HepG2 (cell line): Measurements from ENCODE around the gene HES1. TPM values are rescaled to one million over a fixed set of nuclear protein-coding genes. Genes with fewer than 3 reads are reported as not detected.

Source experiments
- ARNTL ChIP-seq: sonication (generic); formaldehyde crosslinking; IDR thresholded peaks from 2 replicates; pipeline ENCODE4 v1.4.0; 2020; ENCODE audit warnings: mild to moderate bottlenecking, missing genetic modification reagents
- ATF1 ChIP-seq: IDR thresholded peaks from 2 replicates; pipeline ENCODE4 v1.6.1; 2016; ENCODE audit warnings: mild to moderate bottlenecking, control low read depth
- CBX5 ChIP-seq: sonication (generic); formaldehyde crosslinking; IDR thresholded peaks from 2 replicates; pipeline ENCODE4 v1.4.0; 2020; ENCODE audit warnings: missing genetic modification reagents, borderline replicate concordance
- CHD4 ChIP-seq: fragments of 200-600 bp; sonication (generic); IDR thresholded peaks from 2 replicates; pipeline ENCODE4 v1.7.0; 2017; ENCODE audit warnings: mild to moderate bottlenecking, low read length, borderline replicate concordance
- CREB1 ChIP-seq, 2 experiments: fragments of 450-650 bp in 1 of 2; IDR thresholded peaks; 2 replicates each; pipeline ENCODE4 v1.6.1; 2016 to 2017; ENCODE audit warnings: control low read depth in 1 of 2, mild to moderate bottlenecking in 1 of 2, missing compliant biosample characterization in 1 of 2, missing genetic modification characterization in 1 of 2
- FOXK1 ChIP-seq: sonication (generic); formaldehyde crosslinking; IDR thresholded peaks from 2 replicates; pipeline ENCODE4 v1.4.0; 2020; ENCODE audit warnings: low read depth, missing genetic modification reagents, borderline replicate concordance
- FOXM1 ChIP-seq: sonication (generic); formaldehyde crosslinking; IDR thresholded peaks from 2 replicates; pipeline ENCODE4 v1.5.0; 2020; ENCODE audit warnings: missing genetic modification reagents
- GATAD2A ChIP-seq: IDR thresholded peaks from 2 replicates; pipeline ENCODE4 v1.6.1; 2016
- KDM2A ChIP-seq: sonication (generic); formaldehyde crosslinking; IDR thresholded peaks from 2 replicates; pipeline ENCODE4 v1.4.0; 2020; ENCODE audit warnings: low read depth, missing genetic modification reagents, borderline replicate concordance
- NFE2L1 ChIP-seq: sonication (generic); formaldehyde crosslinking; IDR thresholded peaks from 2 replicates; pipeline ENCODE4 v1.4.0; 2020; ENCODE audit warnings: missing genetic modification reagents, mild to moderate bottlenecking, borderline replicate concordance
- PHF21A ChIP-seq: sonication (generic); formaldehyde crosslinking; IDR thresholded peaks from 2 replicates; pipeline ENCODE4 v1.5.0; 2020; ENCODE audit warnings: mild to moderate bottlenecking, missing genetic modification reagents
- SP5 ChIP-seq: IDR thresholded peaks from 2 replicates; pipeline ENCODE4 v1.6.1; 2016; ENCODE audit warnings: low read depth, borderline replicate concordance
- TMF1 ChIP-seq: sonication (generic); formaldehyde crosslinking; IDR thresholded peaks from 2 replicates; pipeline ENCODE4 v1.8.1; 2022; ENCODE audit warnings: low read depth, missing genetic modification reagents
- ZNF552 ChIP-seq: sonication (generic); formaldehyde crosslinking; IDR thresholded peaks from 2 replicates; pipeline ENCODE4 v1.9.0; 2022; ENCODE audit warnings: missing genetic modification reagents, mild to moderate bottlenecking, borderline replicate concordance
- ZNF652 ChIP-seq: IDR thresholded peaks from 2 replicates; pipeline ENCODE4 v1.6.1; 2016; ENCODE audit warnings: low read depth, borderline replicate concordance
- ZNF660 ChIP-seq: sonication (generic); formaldehyde crosslinking; IDR thresholded peaks from 2 replicates; pipeline ENCODE4 v1.5.1; 2020; ENCODE audit warnings: mild to moderate bottlenecking, low read depth, missing genetic modification reagents, borderline replicate concordance
- ZNF816 ChIP-seq: sonication (generic); formaldehyde crosslinking; IDR thresholded peaks from 2 replicates; pipeline ENCODE4 v1.8.0; 2022; ENCODE audit warnings: missing genetic modification reagents, mild to moderate bottlenecking, borderline replicate concordance
- polyA plus RNA-seq, 8 experiments: library from polyadenylated mRNA; depleted of rRNA in 3 of 8; stranded (reverse) in 7 of 8; unstranded in 1 of 8; fragments of >200 nt; fragmentation: Illumina TruSeq in 4 of 8; extraction: Trizol in 4 of 8; gene quantifications; 2 replicates each; pipeline versions ENCODE4 v1.2.1 to v1.2.3, GENCODE V29; 2011 to 2016; ENCODE audit warnings: low read depth in 4 of 8, missing spikeins in 1 of 8, mixed read lengths in 1 of 8; ENCODE audit not compliant: insufficient read depth in 1 of 8
- total RNA-seq, 5 experiments: library from RNA; depleted of rRNA; stranded (reverse); fragments of >200 nt; fragmentation: Illumina TruSeq; extraction: Trizol; gene quantifications; 2 replicates each; pipeline ENCODE4 v1.2.3, GENCODE V29; 2016; ENCODE audit warnings: low read depth in 1 of 5
- TF ChIP-seq, protein P1 (sequence below): sonication (generic); formaldehyde crosslinking; conservative IDR thresholded peaks from 2 replicates; pipeline ENCODE4 v1.8.0; 2022; ENCODE audit warnings: mild to moderate bottlenecking, moderate library complexity, missing genetic modification reagents
- TF ChIP-seq, protein P2 (sequence below): IDR thresholded peaks from 2 replicates; pipeline ENCODE4 v1.6.1; 2016; ENCODE audit warnings: control low read depth
- TF ChIP-seq, protein P3 (sequence below): sonication (generic); formaldehyde crosslinking; IDR thresholded peaks from 2 replicates; pipeline ENCODE4 v1.8.1; 2023; ENCODE audit warnings: mild to moderate bottlenecking, moderate library complexity, missing genetic modification reagents
- TF ChIP-seq, protein P4 (sequence below): IDR thresholded peaks from 2 replicates; pipeline ENCODE4 v1.6.1; 2016; ENCODE audit warnings: missing compliant biosample characterization, missing genetic modification reagents, borderline replicate concordance
- TF ChIP-seq, protein P5 (sequence below): sonication (generic); formaldehyde crosslinking; IDR thresholded peaks from 2 replicates; pipeline ENCODE4 v1.4.0; 2020; ENCODE audit warnings: mild to moderate bottlenecking, low read depth, missing genetic modification reagents

The HES1 gene
- total and polyA plus RNA-seq, 2 of the 13 experiments (the other 11 are each of a cell fraction or from before 2014, with no cell fraction given) = 15.4 to 19.8 TPM

DNA sequence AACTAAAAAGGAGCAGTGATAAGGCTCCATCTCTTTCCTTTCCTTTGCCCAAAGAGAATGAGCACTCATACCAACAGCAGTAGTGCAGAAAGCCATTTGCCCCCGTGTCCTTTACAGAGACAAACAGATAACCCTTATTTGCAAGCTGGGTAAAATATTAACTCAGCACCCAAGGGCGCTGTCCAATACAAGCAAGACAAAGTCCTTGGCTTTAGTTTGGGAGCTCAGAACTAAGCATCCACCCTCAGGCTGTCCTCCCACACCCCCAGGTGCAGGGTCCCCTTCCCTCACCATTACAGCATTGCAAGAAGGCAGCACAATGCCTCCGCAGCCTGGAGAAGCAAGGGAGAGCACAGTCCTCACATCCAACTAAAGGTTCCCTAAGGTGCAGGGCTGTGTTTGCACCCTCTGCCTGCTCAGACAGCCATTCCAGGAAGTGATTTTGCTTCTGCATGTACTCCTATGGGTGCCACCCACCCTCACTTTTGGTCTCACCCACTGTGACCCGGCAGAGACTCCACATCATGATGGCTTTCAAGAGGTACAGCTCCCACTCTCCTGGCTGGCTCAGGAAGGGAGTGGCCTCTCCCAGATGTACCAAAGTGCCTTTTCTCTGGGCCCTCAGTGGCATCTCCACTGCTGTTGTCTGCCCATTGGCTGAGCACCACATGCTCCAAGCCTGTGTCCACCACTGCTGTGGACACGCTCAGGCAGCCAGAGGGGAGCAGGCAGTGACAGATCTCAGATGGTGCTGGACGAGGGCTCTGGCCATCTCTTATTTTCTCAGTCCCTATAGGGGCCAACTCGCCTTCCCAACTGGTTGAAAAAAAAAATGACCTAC, 34.1 kb upstream of the HES1 start (continued):
- TF ChIP-seq, protein P1, sequence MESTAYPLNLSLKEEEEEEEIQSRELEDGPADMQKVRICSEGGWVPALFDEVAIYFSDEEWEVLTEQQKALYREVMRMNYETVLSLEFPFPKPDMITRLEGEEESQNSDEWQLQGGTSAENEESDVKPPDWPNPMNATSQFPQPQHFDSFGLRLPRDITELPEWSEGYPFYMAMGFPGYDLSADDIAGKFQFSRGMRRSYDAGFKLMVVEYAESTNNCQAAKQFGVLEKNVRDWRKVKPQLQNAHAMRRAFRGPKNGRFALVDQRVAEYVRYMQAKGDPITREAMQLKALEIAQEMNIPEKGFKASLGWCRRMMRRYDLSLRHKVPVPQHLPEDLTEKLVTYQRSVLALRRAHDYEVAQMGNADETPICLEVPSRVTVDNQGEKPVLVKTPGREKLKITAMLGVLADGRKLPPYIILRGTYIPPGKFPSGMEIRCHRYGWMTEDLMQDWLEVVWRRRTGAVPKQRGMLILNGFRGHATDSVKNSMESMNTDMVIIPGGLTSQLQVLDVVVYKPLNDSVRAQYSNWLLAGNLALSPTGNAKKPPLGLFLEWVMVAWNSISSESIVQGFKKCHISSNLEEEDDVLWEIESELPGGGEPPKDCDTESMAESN (CRISPR knock-in tag) = peak; percentile 83
- TF ChIP-seq ATF1 (CRISPR knock-in tag) (no peak), SP5 (CRISPR knock-in tag) (no peak), ZNF816 (CRISPR knock-in tag) (no peak), ZNF660 (CRISPR knock-in tag) (no peak), CBX5 (CRISPR knock-in tag) (no peak; the same call in 1 of the 2 replicates), PHF21A (CRISPR knock-in tag) (peak; percentile 71; the same call in 1 of the 2 replicates), CREB1 (IDR thresholded peaks at IDR 0.05) (no peak), CREB1 (CRISPR knock-in tag; IDR thresholded peaks at IDR 0.05) (no peak), FOXM1 (CRISPR knock-in tag) (no peak), GATAD2A (CRISPR knock-in tag) (peak; percentile 71; the same call in 1 of the 2 replicates), ZNF652 (CRISPR knock-in tag) (no peak; the same call in 1 of the 2 replicates), ARNTL (CRISPR knock-in tag) (peak; percentile 80), TMF1 (CRISPR knock-in tag) (no peak), CHD4 (no peak), ZNF552 (CRISPR knock-in tag) (no peak), FOXK1 (CRISPR knock-in tag) (peak; percentile 22; the same call in 1 of the 2 replicates), KDM2A (CRISPR knock-in tag) (no peak), NFE2L1 (CRISPR knock-in tag) (no peak)
- TF ChIP-seq, protein P2, sequence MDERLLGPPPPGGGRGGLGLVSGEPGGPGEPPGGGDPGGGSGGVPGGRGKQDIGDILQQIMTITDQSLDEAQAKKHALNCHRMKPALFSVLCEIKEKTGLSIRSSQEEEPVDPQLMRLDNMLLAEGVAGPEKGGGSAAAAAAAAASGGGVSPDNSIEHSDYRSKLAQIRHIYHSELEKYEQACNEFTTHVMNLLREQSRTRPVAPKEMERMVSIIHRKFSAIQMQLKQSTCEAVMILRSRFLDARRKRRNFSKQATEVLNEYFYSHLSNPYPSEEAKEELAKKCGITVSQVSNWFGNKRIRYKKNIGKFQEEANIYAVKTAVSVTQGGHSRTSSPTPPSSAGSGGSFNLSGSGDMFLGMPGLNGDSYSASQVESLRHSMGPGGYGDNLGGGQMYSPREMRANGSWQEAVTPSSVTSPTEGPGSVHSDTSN (CRISPR knock-in tag) = no peak
- TF ChIP-seq, protein P3, sequence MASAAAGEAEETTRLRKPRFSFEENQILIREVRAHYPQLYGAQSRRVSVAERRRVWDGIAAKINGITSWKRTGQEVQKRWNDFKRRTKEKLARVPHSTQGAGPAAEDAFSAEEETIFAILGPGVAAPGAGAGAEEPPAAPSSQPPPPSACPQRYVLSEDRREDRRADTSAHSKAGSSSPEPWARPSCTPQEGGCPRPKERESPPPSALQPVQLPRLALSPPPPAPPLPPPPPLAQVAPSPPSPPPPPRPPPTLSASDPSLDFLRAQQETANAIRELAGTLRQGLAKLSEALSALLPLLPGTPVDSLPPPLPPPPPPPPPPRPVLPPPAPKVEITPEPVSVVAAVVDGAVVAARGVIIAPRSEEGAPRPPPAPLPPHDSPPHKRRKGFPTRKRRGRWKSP (CRISPR knock-in tag) = no peak
- TF ChIP-seq, protein P4, sequence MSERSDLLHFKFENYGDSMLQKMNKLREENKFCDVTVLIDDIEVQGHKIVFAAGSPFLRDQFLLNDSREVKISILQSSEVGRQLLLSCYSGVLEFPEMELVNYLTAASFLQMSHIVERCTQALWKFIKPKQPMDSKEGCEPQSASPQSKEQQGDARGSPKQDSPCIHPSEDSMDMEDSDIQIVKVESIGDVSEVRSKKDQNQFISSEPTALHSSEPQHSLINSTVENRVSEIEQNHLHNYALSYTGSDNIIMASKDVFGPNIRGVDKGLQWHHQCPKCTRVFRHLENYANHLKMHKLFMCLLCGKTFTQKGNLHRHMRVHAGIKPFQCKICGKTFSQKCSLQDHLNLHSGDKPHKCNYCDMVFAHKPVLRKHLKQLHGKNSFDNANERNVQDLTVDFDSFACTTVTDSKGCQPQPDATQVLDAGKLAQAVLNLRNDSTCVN (CRISPR knock-in tag) = no peak
- TF ChIP-seq, protein P5, sequence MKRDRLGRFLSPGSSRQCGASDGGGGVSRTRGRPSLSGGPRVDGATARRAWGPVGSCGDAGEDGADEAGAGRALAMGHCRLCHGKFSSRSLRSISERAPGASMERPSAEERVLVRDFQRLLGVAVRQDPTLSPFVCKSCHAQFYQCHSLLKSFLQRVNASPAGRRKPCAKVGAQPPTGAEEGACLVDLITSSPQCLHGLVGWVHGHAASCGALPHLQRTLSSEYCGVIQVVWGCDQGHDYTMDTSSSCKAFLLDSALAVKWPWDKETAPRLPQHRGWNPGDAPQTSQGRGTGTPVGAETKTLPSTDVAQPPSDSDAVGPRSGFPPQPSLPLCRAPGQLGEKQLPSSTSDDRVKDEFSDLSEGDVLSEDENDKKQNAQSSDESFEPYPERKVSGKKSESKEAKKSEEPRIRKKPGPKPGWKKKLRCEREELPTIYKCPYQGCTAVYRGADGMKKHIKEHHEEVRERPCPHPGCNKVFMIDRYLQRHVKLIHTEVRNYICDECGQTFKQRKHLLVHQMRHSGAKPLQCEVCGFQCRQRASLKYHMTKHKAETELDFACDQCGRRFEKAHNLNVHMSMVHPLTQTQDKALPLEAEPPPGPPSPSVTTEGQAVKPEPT = peak; percentile 85; the same call in 1 of the 2 replicates
